Osteoblast (primary cell): ENCODE measurements around the gene GCFC2. TPM values are rescaled to one million over a fixed set of nuclear protein-coding genes. Genes with fewer than 3 reads are reported as not detected.

ENCODE experiments used
- DNase-seq: peaks from one replicate; pipeline ENCODE4 v3.0.0; 2011; ENCODE audit warnings: low spot score, mixed read lengths; ENCODE audit not compliant: insufficient read length; ENCODE audit errors: missing footprints
- H2AFZ ChIP-seq: 2 replicates; pipeline ENCODE4 v1.6.0; 2011; ENCODE audit warnings: mild to moderate bottlenecking, low read length
- H3K27ac ChIP-seq: 2 replicates; pipeline ENCODE4 v1.5.1; 2011; ENCODE audit warnings: mild to moderate bottlenecking, low read depth, low read length, moderate library complexity
- H3K27me3 ChIP-seq: 2 replicates; pipeline ENCODE4 v1.6.0; 2012; ENCODE audit warnings: mild to moderate bottlenecking, control low read depth, inconsistent platforms, low read length, moderate library complexity; ENCODE audit not compliant: insufficient read depth
- H3K36me3 ChIP-seq: 2 replicates; pipeline ENCODE4 v1.5.1; 2011; ENCODE audit warnings: mild to moderate bottlenecking, low read length, control low read depth, moderate library complexity; ENCODE audit not compliant: insufficient read depth
- H3K4me1 ChIP-seq: 2 replicates; pipeline ENCODE4 v1.5.1; 2011; ENCODE audit warnings: mild to moderate bottlenecking, low read length, control low read depth, moderate library complexity; ENCODE audit not compliant: insufficient read depth
- H3K4me2 ChIP-seq: 2 replicates; pipeline ENCODE4 v1.6.0; 2011; ENCODE audit warnings: mild to moderate bottlenecking, low read length; ENCODE audit not compliant: insufficient read depth
- H3K4me3 ChIP-seq: fragments of 200-600 bp; sonication (generic); 3 replicates; pipeline ENCODE4 v1.5.1; 2012; ENCODE audit warnings: mild to moderate bottlenecking, low read length, inconsistent platforms; ENCODE audit not compliant: insufficient read depth
- H3K79me2 ChIP-seq: 2 replicates; pipeline ENCODE4 v1.6.0; 2012; ENCODE audit warnings: mild to moderate bottlenecking, low read length, control low read depth, inconsistent platforms; ENCODE audit not compliant: insufficient read depth
- H3K9me3 ChIP-seq: 2 replicates; pipeline ENCODE4 v1.5.1; 2011; ENCODE audit warnings: low read depth, low read length, control low read depth
- H4K20me1 ChIP-seq: 2 replicates; pipeline ENCODE4 v1.6.0; 2012; ENCODE audit warnings: mild to moderate bottlenecking, low read length, control low read depth; ENCODE audit not compliant: insufficient read depth
- total RNA-seq: library from RNA; depleted of rRNA; stranded (reverse); fragments of >200 nt; gene quantifications from 2 replicates; pipeline ENCODE4 v1.2.3, GENCODE V29; 2012
- TF ChIP-seq, protein P1 (sequence below): IDR thresholded peaks from 2 replicates; pipeline ENCODE4 v1.5.1; 2011; ENCODE audit warnings: mild to moderate bottlenecking, low read depth, low read length, moderate library complexity; ENCODE audit errors: extremely low read depth

Gene GCFC2
- total RNA-seq, 1 donor: 19.5 TPM

DNA sequence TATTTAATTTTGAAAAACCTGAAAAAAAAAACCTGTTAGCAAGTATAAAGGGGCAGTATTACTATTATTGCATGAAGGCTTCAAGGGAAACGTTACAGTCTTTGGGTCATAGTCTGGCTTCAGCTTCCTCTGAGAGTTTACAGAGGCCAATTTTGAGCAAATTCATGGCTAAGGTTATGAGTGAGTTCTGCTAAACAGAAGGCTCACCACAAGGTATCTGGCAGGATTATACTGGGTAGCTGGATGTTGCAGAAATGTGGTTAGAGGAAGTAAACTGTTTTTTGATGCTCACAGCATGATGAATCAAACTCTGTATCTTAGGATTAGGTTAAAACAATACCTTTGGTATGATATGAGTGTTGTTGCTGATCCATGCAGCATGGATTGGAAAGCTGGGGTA lies 54.9 kb downstream of the GCFC2 start:
- DNase-seq: no peak
- TF ChIP-seq, protein P1, sequence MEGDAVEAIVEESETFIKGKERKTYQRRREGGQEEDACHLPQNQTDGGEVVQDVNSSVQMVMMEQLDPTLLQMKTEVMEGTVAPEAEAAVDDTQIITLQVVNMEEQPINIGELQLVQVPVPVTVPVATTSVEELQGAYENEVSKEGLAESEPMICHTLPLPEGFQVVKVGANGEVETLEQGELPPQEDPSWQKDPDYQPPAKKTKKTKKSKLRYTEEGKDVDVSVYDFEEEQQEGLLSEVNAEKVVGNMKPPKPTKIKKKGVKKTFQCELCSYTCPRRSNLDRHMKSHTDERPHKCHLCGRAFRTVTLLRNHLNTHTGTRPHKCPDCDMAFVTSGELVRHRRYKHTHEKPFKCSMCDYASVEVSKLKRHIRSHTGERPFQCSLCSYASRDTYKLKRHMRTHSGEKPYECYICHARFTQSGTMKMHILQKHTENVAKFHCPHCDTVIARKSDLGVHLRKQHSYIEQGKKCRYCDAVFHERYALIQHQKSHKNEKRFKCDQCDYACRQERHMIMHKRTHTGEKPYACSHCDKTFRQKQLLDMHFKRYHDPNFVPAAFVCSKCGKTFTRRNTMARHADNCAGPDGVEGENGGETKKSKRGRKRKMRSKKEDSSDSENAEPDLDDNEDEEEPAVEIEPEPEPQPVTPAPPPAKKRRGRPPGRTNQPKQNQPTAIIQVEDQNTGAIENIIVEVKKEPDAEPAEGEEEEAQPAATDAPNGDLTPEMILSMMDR: no peak
- H3K79me2 ChIP-seq: peaks cover 7% of the 10 kb centered on the region
- H3K27me3 ChIP-seq: no peaks in the 10 kb centered on the region
- no peak overlapping the region for H2AFZ ChIP-seq
- no peak overlapping the region for H3K4me2 ChIP-seq
- H3K4me1 ChIP-seq: no peaks in the 10 kb centered on the region
- H3K27ac ChIP-seq: no peak overlapping the region
- H3K9me3 ChIP-seq: no peaks in the 10 kb centered on the region
- H4K20me1 ChIP-seq: peaks cover 4% of the 10 kb centered on the region
- no peak overlapping the region for H3K4me3 ChIP-seq
- peaks cover 69% of the 10 kb centered on the region for H3K36me3 ChIP-seq

DNA sequence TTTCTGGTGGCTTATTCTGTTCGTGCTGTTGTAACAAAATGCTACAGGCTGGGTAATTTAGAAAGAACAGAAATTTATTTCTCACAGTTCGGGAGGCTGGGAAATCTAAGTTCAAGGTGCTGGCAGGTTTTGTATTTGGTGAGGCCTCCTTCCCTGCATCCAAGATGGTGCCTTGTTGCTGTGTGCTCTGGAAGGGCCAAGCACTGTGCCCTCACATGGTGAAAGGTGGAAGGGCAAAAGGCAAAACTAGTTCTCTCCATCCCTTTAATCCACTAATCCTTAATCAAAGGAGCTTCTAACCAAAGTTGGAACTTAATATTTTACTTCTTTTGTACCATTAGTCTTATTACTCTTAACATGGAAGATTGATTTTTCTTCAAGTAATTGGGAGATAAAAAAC lies 56.7 kb downstream of the GCFC2 start:
- H4K20me1 ChIP-seq: peaks cover 4% of the 10 kb centered on the region
- H3K9me3 ChIP-seq: no peaks in the 10 kb centered on the region
- no peaks in the 10 kb centered on the region for H3K4me1 ChIP-seq
- TF ChIP-seq, protein P1: no peak
- no peak overlapping the region for H2AFZ ChIP-seq
- H3K79me2 ChIP-seq: peaks cover 7% of the 10 kb centered on the region
- H3K27me3 ChIP-seq: no peaks in the 10 kb centered on the region
- H3K36me3 ChIP-seq: peaks cover 77% of the 10 kb centered on the region
- no peak overlapping the region for H3K4me3 ChIP-seq
- H3K27ac ChIP-seq: no peak overlapping the region
- no peak for DNase-seq
- no peak overlapping the region for H3K4me2 ChIP-seq

DNA sequence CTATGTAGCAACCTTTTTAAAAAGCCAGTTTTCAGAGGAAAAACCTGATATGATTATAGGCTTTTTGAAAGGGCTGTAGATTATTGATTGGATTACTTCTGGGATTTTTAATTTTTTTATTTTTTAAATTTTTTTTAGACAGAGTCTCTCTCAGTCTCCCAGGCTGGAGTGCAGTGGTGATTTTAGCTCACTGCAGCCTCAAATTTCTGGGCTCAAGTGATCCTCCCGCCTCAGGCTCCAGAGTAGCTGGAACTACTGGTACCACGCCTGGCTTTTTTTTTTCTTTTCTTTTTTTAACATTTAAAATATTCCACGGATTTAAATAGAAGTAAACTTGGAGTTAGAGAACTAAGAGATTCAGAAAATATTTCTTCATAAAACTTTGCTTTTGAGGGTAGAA lies 62.9 kb downstream of the GCFC2 start:
- Histone ChIP-seq H3K79me2 (peaks cover 25% of the 10 kb centered on the region), H3K4me2 (peak overlapping the region; percentile 87), H2AFZ (no peak overlapping the region), H3K4me1 (peaks cover 9% of the 10 kb centered on the region), H3K27me3 (no peaks in the 10 kb centered on the region), H3K36me3 (peaks cover 30% of the 10 kb centered on the region), H4K20me1 (peaks cover 4% of the 10 kb centered on the region), H3K27ac (peak overlapping the region; percentile 71), H3K4me3 (peak overlapping the region; percentile 98), H3K9me3 (no peaks in the 10 kb centered on the region)
- DNase-seq: no peak
- TF ChIP-seq, protein P1: no peak

DNA sequence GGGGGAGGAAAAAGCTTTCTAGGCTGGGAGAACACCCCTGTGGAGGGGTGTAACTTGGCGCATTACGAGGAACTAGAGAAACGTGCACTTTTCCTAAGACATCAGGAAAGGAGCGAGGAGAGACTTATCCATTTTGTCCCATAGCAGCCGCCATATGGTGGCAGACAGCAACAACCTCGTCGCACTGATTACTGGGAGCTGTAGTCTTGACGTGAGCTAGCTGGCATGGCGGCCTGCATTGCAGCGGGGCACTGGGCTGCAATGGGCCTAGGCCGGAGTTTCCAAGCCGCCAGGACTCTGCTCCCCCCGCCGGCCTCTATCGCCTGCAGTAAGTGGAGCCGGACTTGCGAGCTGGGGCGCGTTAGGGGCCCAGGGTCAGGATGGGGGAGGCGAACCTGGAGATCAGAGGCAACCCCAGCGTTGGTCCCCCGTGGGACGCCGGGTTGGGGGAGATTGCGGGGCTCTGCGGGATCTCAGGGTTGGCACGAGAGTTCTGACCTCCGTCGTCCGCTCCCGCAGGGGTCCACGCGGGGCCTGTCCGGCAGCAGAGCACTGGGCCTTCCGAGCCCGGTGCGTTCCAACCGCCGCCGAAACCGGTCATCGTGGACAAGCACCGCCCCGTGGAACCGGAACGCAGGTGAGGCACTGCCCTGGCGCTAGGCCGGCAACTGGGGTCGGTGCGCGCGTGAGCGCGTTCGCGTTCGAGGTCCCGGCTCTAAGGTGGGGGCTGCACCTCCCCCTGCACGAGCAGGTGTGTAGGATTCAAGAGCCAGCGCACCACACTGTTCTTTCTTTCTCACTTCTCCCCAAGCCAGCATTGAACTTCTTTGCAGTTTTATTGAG lies 63.9 kb downstream of the GCFC2 start, which contains the start of gene MRPL19:
Gene MRPL19, plus strand, starts transcription at position 201 of the 843 bp plus-strand sequence. Its CDS starts 25 bp downstream, at position 226.
- peak; percentile 96 for DNase-seq
- no peaks in the 10 kb centered on the region for H3K27me3 ChIP-seq
- H3K4me3 ChIP-seq: peak within 1 kb of the TSS; percentile 98
- peaks cover 25% of the 10 kb centered on the region for H3K79me2 ChIP-seq
- no peaks in the 10 kb centered on the region for H3K9me3 ChIP-seq
- TF ChIP-seq, protein P1: no peak
- H3K4me2 ChIP-seq: peak within 1 kb of the TSS; percentile 87
- H2AFZ ChIP-seq: peak within 1 kb of the TSS; percentile 98
- peaks cover 20% of the 10 kb centered on the region for H3K36me3 ChIP-seq
- peaks cover 9% of the 10 kb centered on the region for H3K4me1 ChIP-seq
- H3K27ac ChIP-seq: peak within 1 kb of the TSS; percentile 71
- H4K20me1 ChIP-seq: peaks cover 4% of the 10 kb centered on the region
